Chondrocyte (in vitro differentiated cells): Measurements from ENCODE around the gene ZNG1B. TPM values are rescaled to one million over a fixed set of nuclear protein-coding genes. Genes with fewer than 3 reads are reported as not detected.
"Not testable (repeated sequence)": the region's sequence is repeated elsewhere in the genome, so short reads cannot be mapped to it uniquely, and the experiment has no call there.

ENCODE experiments used
- DNase-seq: peaks from one replicate; pipeline ENCODE4 v3.0.0; 2021; ENCODE audit warnings: mixed read lengths, low spot score
- H3K27ac Mint-ChIP-seq: one replicate; pipeline ENCODE4 v1.8.0; 2021; ENCODE audit warnings: mild to moderate bottlenecking, moderate library complexity, mixed read lengths; ENCODE audit not compliant: unreplicated experiment
- H3K27me3 Mint-ChIP-seq: 2 replicates; pipeline ENCODE4 v1.8.0; 2021; ENCODE audit warnings: low read depth, mixed read lengths
- H3K36me3 Mint-ChIP-seq: 2 replicates; pipeline ENCODE4 v1.8.0; 2021; ENCODE audit warnings: low read depth, mixed read lengths
- H3K4me1 Mint-ChIP-seq: 2 replicates; pipeline ENCODE4 v1.8.0; 2021; ENCODE audit warnings: low read depth, mild to moderate bottlenecking, mixed read lengths
- H3K4me3 Mint-ChIP-seq: one replicate; pipeline ENCODE4 v1.8.0; 2021; ENCODE audit warnings: mild to moderate bottlenecking, moderate library complexity, mixed read lengths; ENCODE audit not compliant: unreplicated experiment
- H3K9me3 Mint-ChIP-seq: 2 replicates; pipeline ENCODE4 v1.8.0; 2021; ENCODE audit warnings: low read depth, mixed read lengths
- total RNA-seq: library from RNA; stranded (reverse); gene quantifications from 3 replicates; pipeline ENCODE4 v1.2.1, GENCODE V29; 2021
- TF ChIP-seq, protein P1 (sequence below): fragments of 200-600 bp; sonication (generic); IDR thresholded peaks from 2 replicates; pipeline ENCODE4 v1.5.0; 2021; ENCODE audit warnings: antibody characterized with exemption, mild to moderate bottlenecking, moderate library complexity

Gene ZNG1B
- total RNA-seq, 1 donor from 2014 or later, result 29.9 TPM

DNA sequence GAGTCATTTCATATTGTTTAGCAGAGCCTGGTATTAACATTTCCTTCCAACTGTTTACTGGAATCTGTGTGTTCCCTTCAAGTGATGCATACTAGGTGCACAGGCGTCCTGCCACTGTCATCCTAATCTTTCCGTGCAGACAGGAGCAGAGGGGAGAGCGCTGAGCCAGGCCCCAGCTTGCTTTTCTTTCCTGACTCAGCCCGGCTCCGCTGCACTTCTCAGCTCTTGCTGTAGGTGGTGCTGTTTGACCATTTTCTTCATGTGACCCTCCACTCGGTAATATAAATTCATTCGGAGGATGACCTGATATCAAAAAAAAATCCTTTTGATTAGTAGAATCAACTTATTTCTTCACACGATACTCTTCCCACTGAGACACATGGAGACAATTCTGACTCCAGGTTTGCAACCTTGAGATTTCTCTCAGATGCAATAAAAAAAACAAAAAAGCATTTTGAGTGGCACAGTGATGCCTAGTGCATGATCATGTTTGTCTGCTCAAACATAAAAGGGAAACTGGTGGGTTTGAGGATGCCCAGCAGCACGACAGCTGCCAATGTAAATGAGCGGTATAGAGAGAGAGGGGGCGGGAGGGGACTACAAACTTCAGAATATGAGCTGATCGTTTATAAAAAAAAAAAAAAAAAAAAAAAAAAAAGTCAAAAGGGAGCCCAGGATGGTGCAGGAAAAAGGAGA lies 90.0 kb downstream of the ZNG1B start:
- H3K9me3 Mint-ChIP-seq, H3K27me3 Mint-ChIP-seq, DNase-seq, H3K4me3 Mint-ChIP-seq, H3K36me3 Mint-ChIP-seq, H3K27ac Mint-ChIP-seq, H3K4me1 Mint-ChIP-seq: not testable (repeated sequence)
- TF ChIP-seq, protein P1, sequence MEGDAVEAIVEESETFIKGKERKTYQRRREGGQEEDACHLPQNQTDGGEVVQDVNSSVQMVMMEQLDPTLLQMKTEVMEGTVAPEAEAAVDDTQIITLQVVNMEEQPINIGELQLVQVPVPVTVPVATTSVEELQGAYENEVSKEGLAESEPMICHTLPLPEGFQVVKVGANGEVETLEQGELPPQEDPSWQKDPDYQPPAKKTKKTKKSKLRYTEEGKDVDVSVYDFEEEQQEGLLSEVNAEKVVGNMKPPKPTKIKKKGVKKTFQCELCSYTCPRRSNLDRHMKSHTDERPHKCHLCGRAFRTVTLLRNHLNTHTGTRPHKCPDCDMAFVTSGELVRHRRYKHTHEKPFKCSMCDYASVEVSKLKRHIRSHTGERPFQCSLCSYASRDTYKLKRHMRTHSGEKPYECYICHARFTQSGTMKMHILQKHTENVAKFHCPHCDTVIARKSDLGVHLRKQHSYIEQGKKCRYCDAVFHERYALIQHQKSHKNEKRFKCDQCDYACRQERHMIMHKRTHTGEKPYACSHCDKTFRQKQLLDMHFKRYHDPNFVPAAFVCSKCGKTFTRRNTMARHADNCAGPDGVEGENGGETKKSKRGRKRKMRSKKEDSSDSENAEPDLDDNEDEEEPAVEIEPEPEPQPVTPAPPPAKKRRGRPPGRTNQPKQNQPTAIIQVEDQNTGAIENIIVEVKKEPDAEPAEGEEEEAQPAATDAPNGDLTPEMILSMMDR, result peak; percentile 42

DNA sequence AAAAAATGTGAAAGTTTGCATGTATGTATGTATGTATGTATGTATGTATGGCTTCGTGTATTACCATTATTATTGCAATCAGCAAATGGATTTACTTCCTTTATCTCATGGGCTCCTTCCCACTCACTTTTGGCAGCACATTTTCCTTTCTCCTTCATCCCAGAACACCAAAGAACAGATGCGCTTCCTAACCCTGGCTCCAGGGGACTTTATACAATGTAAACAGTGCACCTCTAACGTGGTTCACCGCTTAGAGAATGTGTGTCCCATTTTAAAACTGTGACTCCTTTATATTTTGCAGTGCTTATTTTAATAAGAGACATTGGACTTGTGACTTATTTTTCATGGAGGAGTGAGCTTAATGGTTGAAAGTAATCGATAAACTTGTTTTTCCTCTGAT lies 90.6 kb downstream of the ZNG1B start:
- H3K27ac Mint-ChIP-seq, DNase-seq, H3K27me3 Mint-ChIP-seq, H3K9me3 Mint-ChIP-seq, H3K4me1 Mint-ChIP-seq, H3K36me3 Mint-ChIP-seq, H3K4me3 Mint-ChIP-seq: not testable (repeated sequence)

DNA sequence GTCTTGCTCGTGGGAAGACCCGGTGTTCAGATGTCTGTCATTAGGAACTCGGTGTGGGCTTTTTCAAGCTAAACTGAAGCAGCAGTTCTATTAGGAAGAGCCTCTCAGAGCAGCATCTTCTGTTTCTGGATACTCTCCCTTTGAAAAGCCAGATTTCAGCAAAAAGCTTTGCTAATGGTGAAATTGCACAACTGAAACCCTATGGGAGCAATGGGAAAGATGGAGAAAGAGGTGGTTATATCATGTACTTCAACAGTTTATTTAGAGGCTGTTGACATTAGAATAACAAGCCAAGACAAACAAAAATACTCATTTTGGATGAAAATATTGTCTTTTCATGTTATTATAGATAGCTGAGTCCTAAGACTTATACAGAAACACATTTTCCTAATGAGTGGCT lies 91.4 kb downstream of the ZNG1B start:
- H3K4me3 Mint-ChIP-seq, H3K9me3 Mint-ChIP-seq, H3K27ac Mint-ChIP-seq, H3K4me1 Mint-ChIP-seq, H3K36me3 Mint-ChIP-seq, DNase-seq: not testable (repeated sequence)
- H3K27me3 Mint-ChIP-seq, result peaks cover 12% of the 10 kb centered on the region

DNA sequence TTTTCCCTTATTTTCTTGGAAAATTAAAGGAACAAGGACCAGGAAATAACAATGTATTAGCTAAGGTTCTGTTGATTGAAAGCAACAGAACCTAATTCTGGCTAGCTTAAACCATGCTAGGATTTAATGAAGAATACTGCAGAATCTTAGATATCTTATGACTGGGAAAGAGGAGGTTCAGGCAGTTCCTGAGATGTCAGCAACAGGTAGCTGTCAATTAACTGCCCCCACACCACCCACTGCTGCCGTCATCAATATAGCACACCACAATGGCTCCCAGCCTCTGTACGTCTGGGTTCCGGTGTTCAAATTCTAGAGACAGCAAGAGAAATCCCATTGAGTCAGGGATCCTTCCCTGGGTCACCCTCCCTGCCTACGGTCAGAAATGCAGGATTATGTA lies 95.5 kb downstream of the ZNG1B start:
- not testable (repeated sequence) for DNase-seq, H3K27ac Mint-ChIP-seq, H3K4me3 Mint-ChIP-seq, H3K36me3 Mint-ChIP-seq, H3K4me1 Mint-ChIP-seq, H3K9me3 Mint-ChIP-seq
- peaks cover 12% of the 10 kb centered on the region for H3K27me3 Mint-ChIP-seq

DNA sequence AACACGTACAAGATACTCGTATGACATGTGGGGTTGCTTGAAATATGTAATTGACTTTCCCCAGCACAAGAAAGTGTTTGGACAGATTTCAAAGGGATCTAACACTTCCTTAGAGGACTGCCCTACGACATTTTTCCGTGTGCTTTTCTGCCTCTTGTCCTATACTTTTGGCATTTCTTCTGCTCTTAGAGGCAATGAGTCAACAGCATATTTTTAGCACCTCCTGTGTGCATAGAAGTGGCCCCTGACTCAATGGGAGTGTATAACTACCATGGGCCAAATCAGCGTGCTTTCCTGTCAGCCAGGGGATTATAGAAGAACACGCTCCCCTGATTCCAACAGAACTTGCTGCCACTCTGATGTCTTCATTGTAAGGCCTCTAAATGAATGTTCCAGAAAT lies 99.1 kb downstream of the ZNG1B start:
- not testable (repeated sequence) for H3K27me3 Mint-ChIP-seq, H3K4me1 Mint-ChIP-seq, H3K36me3 Mint-ChIP-seq, H3K4me3 Mint-ChIP-seq, H3K27ac Mint-ChIP-seq, DNase-seq, H3K9me3 Mint-ChIP-seq

DNA sequence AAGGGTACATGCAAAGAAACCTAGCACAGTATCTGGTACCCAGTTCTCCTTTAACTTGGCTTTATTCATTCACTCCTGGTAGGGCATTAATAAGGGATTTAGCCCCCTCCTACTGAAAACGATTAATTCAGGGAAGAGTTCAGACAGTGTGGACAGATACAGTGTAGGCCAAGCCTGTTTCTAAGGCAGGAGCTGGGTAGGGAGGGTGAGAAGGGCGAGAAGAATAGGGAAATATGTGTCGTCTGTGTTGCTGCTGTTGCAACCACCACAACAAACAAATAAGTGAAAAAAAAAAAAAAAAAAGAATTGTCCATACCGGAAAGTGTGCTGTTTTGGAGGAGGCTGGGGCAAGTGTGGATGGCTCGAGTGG lies 103.3 kb downstream of the ZNG1B start:
- H3K36me3 Mint-ChIP-seq, H3K4me1 Mint-ChIP-seq, DNase-seq, H3K27ac Mint-ChIP-seq, H3K27me3 Mint-ChIP-seq, H3K9me3 Mint-ChIP-seq: not testable (repeated sequence)
- H3K4me3 Mint-ChIP-seq, result peak overlapping the region; percentile 65

DNA sequence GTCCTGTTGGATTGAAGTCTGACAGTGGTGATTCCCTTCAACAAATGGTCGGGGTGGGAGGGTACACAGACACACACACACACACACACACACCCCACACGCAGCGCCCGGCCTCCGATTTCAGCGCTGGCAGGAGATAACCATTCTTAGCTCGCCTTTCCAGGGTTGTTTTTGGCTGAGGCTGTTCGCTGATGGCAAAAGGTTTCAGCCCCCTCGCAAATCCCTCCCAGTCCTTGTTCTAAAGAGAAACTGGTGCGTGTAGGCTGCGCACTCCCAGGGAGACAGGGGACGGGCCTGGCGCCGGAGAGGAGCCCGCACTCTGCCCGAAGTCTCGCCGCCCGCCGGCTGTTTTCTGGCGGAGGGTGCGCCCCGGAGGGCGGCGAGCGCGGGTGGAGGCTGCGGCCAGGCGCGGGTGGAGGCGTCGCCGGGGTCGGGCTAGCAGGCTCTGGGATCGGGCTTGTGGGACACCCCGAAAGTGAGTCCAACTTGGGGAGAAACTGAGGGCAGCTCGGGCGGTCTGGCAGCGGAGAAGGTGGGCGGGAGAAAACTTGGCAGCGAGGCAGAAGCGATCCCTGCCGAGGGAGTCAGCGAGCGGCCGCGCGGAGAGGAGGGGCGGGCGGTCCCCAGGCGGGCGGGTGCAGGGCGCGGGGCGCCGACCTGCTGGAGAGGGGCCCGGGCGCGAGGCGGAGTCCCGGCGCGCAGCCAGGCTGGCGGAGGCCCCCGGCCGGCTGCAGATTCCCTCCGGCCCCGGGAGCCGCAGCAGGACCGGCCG lies 103.9 kb downstream of the ZNG1B start:
- not testable (repeated sequence) for H3K4me1 Mint-ChIP-seq, H3K9me3 Mint-ChIP-seq, H3K27me3 Mint-ChIP-seq, H3K27ac Mint-ChIP-seq, H3K36me3 Mint-ChIP-seq
- H3K4me3 Mint-ChIP-seq, result peak overlapping the region; percentile 65
- DNase-seq, result peak; percentile 56

DNA sequence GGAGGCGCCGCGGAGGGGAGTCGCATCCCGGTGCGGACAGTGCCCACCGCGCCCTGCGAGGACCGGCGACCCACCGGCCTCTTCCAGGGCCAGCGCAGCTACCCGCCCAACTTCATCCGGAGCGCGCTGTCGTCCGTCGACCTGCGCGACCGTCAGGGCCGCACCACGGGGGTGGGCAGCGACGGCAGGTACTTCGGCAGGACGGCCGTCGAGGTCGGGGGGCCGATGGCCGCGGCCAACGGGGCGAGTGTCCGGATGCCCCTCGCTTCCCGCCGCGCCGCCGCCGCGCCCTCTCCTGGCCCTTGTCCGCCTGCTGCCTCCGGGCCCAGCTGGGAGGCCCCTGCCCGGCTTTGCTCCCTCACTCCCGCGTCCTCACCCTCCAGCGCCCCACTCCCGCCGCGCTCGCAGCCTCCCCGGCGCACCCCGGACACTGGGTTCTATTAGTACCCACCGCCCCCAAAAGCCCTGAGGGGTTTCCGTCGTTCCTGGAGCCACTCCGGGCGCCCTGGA lies 104.5 kb downstream of the ZNG1B start:
- DNase-seq, H3K36me3 Mint-ChIP-seq, H3K27ac Mint-ChIP-seq, H3K9me3 Mint-ChIP-seq, H3K4me1 Mint-ChIP-seq, H3K27me3 Mint-ChIP-seq: not testable (repeated sequence)
- H3K4me3 Mint-ChIP-seq, result peak overlapping the region; percentile 53

DNA sequence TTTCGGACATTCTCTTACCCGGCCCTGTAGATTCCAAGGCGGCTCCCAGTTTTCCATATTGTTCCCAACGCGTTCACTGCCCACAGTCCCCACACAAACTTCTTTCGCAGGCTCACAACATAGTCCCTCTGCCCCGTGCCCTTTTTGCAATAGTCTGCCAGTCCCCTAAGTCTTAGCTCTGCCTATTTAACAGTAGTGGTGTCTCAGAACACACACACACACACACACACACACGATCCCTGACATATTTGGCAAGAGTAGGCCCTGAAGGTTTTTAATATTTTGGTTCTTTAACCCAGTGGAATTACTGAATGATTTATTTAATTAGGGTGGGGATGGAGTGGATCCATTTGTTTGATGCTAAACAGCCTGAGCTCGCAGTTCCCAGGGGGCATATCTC lies 105.0 kb downstream of the ZNG1B start:
- H3K27ac Mint-ChIP-seq, H3K27me3 Mint-ChIP-seq, H3K9me3 Mint-ChIP-seq, H3K4me1 Mint-ChIP-seq, H3K36me3 Mint-ChIP-seq, DNase-seq: not testable (repeated sequence)
- peak overlapping the region; percentile 53 for H3K4me3 Mint-ChIP-seq

Other genes with a start within 250 kb of the ZNG1B start
- 0.29 TPM in 1 of 3 replicates, not detected in the others for gene PAX8, start 158.8 kb upstream of the ZNG1B start, total RNA-seq
- 0.44 TPM in 1 of 3 replicates, not detected in the others for gene FOXD4L1, start 61.0 kb downstream of the ZNG1B start, total RNA-seq
- 11.1 to 23.5 TPM (median 12.2 TPM) in 3 replicates for gene RABL2A, start 189.6 kb downstream of the ZNG1B start, total RNA-seq